Left ventricle myocardium inferior (tissue), 1 donor: Measurements from ENCODE around the gene LRRC25. TPM values are rescaled to one million over a fixed set of nuclear protein-coding genes. Genes with fewer than 3 reads are reported as not detected.
"Not testable (repeated sequence)": the region's sequence is repeated elsewhere in the genome, so short reads cannot be mapped to it uniquely, and the experiment has no call there.

Experiments used
- DNase-seq: peaks from one replicate; pipeline ENCODE4 v3.0.0-alpha.2; 2020
- H3K27ac ChIP-seq: fragments of 200-600 bp; replicated peaks from 2 replicates; pipeline ENCODE4 v1.8.0; 2021
- H3K27me3 ChIP-seq: fragments of 200-600 bp; 2 replicates; pipeline ENCODE4 v1.8.0; 2021; ENCODE audit warnings: low read depth
- H3K36me3 ChIP-seq: fragments of 200-600 bp; 2 replicates; pipeline ENCODE4 v1.8.0; 2021
- H3K4me1 ChIP-seq: fragments of 200-600 bp; 2 replicates; pipeline ENCODE4 v1.8.0; 2021
- H3K4me3 ChIP-seq: fragments of 200-600 bp; 2 replicates; pipeline ENCODE4 v1.8.0; 2021; ENCODE audit warnings: mild to moderate bottlenecking, moderate library complexity
- H3K9me3 ChIP-seq: fragments of 200-600 bp; replicated peaks from 2 replicates; pipeline ENCODE4 v1.8.0; 2021
- intact Hi-C: fragments of 100-400 bp; cut with micrococcal nuclease; formaldehyde crosslinking; loops from one replicate; pipeline ENCODE4 v1.11.0; 2022
- total RNA-seq: library from RNA; stranded (reverse); fragmentation: NEBNext Ultra II Directional; extraction: Animal tissue kit (Norgen Biotek cat#: 25700); gene quantifications from one replicate; pipeline ENCODE4 v1.2.1, GENCODE V29; 2021
- TF ChIP-seq, protein P1 (sequence below): fragments of 200-600 bp; IDR thresholded peaks from 2 replicates; pipeline ENCODE4 v1.8.0; 2021; ENCODE audit warnings: antibody characterized with exemption, mild to moderate bottlenecking, borderline replicate concordance
- donor health status: DM: no; HTN: yes; CAD: no; lungs with severe emphysema.

The LRRC25 gene
- total RNA-seq, 1 donor from 2014 or later: 2.4 TPM

DNA sequence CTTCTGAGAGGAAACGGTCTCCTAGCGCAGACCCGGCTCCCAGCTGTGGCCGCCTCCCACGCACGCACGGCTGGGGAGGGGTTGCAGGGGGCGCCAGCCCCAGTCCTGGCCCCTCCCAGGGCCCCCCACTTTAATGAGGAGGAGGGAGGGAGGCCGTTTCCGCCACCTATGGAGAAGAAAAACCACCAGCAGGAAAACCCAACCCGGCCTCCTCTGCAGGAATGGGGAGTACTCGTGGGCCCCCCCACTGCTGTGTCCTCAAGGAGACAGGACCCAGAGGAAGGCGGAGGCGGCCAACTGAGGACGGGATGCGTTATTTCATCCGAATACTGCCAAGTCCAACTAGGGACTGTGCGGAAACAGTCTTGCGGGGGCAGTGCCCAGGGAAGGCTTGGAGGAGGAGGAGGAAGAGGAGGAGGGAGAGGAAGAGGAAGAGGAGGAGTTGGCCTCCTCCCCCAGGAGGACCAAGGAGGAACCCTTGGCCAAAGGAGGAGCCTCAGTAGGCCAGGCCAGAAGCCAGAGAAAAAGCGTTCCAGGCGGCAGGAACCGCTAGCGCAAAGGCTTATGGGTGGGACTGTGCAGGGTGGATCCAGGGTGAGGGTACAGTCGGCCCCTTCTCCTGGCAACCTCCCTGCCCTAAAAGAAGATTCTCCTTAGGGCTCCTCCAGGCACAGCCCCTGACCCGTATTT is 17.9 kb upstream of the LRRC25 start:
- H3K4me1 ChIP-seq: peaks cover 57% of the 10 kb centered on the region
- H3K27ac ChIP-seq: peak overlapping the region; percentile 99
- intact Hi-C loops: no loop called here
- H3K4me3 ChIP-seq: peak overlapping the region; percentile 86
- H3K27me3 ChIP-seq: peaks cover 46% of the 10 kb centered on the region
- H3K9me3 ChIP-seq: no peaks in the 10 kb centered on the region
- H3K36me3 ChIP-seq: no peaks in the 10 kb centered on the region
- peak; percentile 81 for DNase-seq
- TF ChIP-seq, protein P1, sequence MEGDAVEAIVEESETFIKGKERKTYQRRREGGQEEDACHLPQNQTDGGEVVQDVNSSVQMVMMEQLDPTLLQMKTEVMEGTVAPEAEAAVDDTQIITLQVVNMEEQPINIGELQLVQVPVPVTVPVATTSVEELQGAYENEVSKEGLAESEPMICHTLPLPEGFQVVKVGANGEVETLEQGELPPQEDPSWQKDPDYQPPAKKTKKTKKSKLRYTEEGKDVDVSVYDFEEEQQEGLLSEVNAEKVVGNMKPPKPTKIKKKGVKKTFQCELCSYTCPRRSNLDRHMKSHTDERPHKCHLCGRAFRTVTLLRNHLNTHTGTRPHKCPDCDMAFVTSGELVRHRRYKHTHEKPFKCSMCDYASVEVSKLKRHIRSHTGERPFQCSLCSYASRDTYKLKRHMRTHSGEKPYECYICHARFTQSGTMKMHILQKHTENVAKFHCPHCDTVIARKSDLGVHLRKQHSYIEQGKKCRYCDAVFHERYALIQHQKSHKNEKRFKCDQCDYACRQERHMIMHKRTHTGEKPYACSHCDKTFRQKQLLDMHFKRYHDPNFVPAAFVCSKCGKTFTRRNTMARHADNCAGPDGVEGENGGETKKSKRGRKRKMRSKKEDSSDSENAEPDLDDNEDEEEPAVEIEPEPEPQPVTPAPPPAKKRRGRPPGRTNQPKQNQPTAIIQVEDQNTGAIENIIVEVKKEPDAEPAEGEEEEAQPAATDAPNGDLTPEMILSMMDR: no peak

DNA sequence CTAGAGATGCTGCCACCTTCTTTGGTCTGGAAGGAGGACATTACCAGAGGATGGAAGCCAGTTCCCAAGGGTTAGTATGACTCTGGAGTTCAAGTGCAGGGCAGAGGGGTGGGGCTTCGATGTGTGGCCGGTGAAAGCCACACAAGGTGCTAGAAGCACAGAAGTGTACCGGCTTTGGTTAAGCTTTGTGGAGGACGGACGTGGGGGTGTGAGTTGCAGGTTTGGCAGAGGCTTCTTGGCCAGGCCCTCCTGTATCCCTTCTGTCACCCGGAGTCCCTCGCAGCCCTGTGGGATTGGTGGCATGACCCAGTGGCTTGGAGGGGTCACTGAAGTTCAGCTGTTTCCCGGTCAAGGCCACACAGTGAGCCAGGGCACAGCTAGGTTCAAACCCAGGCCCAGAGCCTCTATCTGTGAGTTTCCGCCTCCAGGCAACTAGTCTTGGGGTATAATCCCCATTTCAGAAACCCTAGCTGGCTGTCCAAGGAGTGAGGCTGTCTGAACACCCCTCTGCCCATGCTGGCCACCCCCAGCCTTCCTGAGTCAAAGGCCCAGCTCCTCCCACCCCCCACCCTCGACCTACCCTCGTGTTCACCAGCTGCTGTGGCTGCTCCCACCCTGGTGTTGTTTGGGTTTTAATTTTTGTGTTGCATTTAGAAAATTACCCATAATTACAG is 17.2 kb upstream of the LRRC25 start:
- peaks cover 52% of the 10 kb centered on the region for H3K4me1 ChIP-seq
- H3K27me3 ChIP-seq: peaks cover 46% of the 10 kb centered on the region
- intact Hi-C loops: loop anchor here (5.0 kb wide), 1 partner anchor 67 kb away; no protein-coding TSS in a partner anchor
- TF ChIP-seq, protein P1: no peak
- H3K36me3 ChIP-seq: no peaks in the 10 kb centered on the region
- peak; percentile 31 for DNase-seq
- H3K27ac ChIP-seq: peak overlapping the region; percentile 99
- H3K4me3 ChIP-seq: peak overlapping the region; percentile 86
- H3K9me3 ChIP-seq: no peaks in the 10 kb centered on the region

DNA sequence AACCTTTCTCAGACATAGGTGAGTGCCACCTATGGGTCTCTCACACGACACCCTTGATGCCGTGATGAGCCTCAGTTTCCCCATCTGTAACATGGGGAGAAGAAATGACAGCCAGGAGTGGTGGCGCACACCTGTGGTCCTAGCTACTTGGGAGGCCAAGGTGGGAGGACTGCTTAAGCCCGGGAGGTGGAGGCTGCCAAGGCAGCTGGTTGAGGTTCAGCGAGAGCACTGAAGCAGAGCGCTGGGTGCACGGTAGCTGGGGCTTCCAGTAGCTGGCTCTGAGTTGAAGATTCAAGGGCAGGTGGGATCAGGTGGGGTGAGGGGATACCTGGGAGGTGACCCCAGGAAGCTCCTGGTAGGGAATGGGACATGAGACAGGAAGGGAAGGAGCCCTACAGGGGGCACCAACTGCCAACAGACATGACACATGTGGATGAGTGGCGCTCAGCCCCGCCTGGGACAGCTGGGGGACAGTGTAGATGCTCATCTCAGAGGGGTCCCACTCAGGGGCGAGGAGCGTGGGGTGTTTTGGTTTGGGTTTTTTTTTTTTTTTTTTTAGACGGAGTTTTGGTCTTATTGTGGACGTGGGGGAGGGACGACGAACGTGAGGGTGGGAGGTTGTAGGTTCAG is 15.3 kb upstream of the LRRC25 start:
- Histone ChIP-seq H3K36me3 (no peaks in the 10 kb centered on the region), H3K27ac (no peak overlapping the region), H3K27me3 (peaks cover 38% of the 10 kb centered on the region), H3K9me3 (no peaks in the 10 kb centered on the region), H3K4me1 (peaks cover 38% of the 10 kb centered on the region), H3K4me3 (no peak overlapping the region)
- intact Hi-C loops: loop anchor here (5.0 kb wide), 1 partner anchor 65 kb away; no protein-coding TSS in a partner anchor
- DNase-seq: no peak
- TF ChIP-seq, protein P1: no peak

DNA sequence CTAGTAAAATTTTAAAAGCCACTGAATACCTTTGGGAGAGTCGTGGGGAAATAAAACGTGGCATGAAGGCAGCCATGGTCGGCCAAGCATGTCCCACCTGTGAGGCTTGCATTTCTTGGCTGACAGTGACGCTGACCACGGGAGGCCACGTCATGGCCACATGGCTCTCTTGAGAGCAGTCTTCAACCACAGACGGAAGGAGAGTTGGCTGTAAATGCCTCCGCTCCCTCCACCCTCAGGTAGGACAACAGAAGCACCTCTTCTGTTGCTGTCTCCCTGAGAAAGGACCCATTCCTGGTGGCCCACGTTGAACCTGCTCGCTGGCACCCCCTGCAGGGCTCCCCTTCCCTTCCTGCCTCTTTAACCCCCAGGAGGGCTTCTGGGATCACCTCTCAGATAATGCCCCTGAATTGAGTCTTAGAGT is 10.6 kb upstream of the LRRC25 start:
- Histone ChIP-seq H3K4me3 (no peak overlapping the region), H3K27ac (no peak overlapping the region), H3K36me3 (no peaks in the 10 kb centered on the region), H3K27me3 (no peaks in the 10 kb centered on the region), H3K9me3 (no peaks in the 10 kb centered on the region), H3K4me1 (peaks cover 3% of the 10 kb centered on the region)
- TF ChIP-seq, protein P1: peak; percentile 55
- no peak for DNase-seq
- intact Hi-C loops: no loop called here

DNA sequence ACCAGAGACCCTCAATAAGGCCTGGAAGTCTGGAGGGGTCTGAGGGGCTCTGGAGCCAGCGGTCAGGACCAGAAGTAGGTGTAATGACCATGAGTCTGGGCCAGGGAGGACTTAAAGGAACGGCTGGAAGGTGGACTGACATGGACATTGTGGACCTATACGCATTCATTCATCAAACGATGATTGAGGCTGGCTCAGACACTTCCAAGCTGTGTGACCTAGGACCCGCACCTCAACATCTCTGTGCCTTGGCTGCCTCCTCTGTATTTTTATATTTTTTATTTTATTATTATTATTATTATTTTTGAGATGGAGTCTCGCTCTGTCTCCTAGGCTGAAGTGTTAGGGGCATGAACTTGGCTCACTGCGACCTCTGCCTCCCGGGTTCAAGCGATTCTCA is 9.3 kb upstream of the LRRC25 start:
- intact Hi-C loops: no loop called here
- no peaks in the 10 kb centered on the region for H3K36me3 ChIP-seq
- no peak for DNase-seq
- no peak overlapping the region for H3K4me3 ChIP-seq
- TF ChIP-seq, protein P1: no peak
- no peaks in the 10 kb centered on the region for H3K9me3 ChIP-seq
- peaks cover 3% of the 10 kb centered on the region for H3K4me1 ChIP-seq
- no peak overlapping the region for H3K27ac ChIP-seq
- no peaks in the 10 kb centered on the region for H3K27me3 ChIP-seq

DNA sequence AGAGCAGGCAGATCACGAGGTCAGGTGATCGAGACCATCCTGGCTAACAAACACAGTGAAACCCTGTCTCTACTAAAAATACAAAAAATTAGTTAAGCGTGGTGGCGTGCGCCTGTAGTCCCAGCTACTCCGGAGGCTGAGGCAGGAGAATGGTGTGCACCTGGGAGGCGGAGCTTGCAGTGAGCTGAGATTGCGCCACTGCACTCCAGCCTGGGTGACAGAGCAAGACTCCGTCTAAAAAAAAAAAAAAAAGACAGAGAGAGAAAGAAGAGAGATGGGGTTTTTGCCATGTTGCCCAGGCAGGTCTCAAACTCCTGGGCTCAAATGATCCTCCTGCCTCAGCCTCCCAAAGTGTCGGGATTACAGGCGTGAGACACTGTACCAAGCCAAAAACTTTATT is 8.3 kb upstream of the LRRC25 start:
- H3K27ac ChIP-seq, H3K4me1 ChIP-seq, intact Hi-C loops, H3K27me3 ChIP-seq, H3K4me3 ChIP-seq, H3K9me3 ChIP-seq, DNase-seq, H3K36me3 ChIP-seq: not testable (repeated sequence)

DNA sequence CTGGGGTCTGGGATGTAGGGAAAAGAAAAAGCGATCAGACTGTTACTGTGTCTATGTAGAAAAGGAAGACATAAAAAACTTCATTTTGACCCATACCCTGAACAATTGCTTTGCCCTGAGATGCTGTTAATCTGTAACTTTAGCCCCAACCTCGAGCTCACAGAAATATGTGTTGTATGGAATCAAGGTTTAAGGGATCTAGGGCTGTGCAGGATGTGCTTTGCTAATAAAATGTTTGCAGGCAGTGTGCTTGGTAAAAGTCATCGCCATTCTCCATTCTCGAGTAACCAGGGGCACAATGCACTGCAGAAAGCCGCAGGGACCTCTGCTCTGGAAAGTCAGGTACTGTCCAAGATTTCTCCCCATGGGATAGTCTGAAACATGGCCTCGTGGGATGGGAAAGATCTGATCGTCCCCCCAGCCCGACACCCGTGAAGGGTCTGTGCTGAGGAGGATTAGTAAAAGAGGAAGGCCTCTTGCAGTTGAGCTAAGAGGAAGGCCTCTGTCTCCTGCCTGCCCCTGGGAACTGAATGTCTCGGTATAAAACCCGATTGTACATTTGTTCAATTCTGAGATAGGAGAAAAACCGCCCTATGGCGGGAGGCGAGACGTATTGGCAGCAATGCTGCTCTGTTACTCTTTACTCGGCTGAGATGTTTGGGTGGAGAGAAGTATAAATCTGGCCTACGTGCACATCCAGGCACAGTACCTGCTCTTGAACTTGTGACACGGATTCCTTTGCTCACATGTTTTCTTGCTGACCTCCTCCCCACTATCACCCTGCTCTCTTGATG is 5.2 kb upstream of the LRRC25 start:
- H3K4me3 ChIP-seq, intact Hi-C loops, H3K9me3 ChIP-seq, H3K36me3 ChIP-seq, H3K4me1 ChIP-seq, DNase-seq, H3K27me3 ChIP-seq: not testable (repeated sequence)
- peak overlapping the region; percentile 8 for H3K27ac ChIP-seq
